ENCODE results near the gene PLAAT5. TPM values are rescaled to one million over a fixed set of nuclear protein-coding genes. Genes with fewer than 3 reads are reported as not detected.

PLAAT5 gene
- total RNA-seq, 1 donor, result 0.18 TPM

DNA sequence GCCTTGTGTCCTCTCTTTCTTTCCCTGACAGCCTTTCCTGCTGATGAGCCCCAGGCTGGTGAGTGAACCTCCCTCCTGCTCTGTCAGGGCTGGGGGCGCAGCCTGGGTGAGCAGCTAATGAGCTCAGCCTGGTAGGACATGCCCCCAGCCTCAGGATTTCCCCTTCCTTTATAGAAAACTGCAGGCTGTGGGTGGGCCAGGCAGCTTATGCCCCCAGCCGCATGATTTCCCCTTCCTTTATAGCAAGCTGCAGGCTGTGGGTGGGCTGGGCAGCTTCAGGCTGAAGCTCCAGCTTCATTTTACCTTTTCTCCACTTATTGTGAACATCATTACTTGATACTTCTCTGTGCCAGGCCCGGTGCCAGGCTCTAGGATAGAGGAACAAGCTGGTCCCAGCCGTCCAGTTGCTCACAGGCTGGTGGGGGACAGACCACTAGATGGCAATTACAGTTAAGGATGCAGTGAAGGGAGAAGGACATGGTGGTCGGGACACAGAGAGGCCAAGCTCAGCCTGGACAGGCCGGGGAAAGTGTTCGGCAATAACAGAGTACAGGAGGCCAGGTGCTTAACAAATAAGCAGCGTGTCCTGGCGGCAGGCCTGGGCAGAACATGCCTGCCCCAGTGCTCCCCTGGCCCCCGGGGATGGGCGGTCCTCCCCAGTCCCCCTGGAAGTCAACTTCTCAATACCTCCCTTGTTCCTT lies 20.2 kb upstream of the PLAAT5 start:
- DNase-seq (ENCODE audit: low read depth), result no peak
- TF ChIP-seq, protein P1, sequence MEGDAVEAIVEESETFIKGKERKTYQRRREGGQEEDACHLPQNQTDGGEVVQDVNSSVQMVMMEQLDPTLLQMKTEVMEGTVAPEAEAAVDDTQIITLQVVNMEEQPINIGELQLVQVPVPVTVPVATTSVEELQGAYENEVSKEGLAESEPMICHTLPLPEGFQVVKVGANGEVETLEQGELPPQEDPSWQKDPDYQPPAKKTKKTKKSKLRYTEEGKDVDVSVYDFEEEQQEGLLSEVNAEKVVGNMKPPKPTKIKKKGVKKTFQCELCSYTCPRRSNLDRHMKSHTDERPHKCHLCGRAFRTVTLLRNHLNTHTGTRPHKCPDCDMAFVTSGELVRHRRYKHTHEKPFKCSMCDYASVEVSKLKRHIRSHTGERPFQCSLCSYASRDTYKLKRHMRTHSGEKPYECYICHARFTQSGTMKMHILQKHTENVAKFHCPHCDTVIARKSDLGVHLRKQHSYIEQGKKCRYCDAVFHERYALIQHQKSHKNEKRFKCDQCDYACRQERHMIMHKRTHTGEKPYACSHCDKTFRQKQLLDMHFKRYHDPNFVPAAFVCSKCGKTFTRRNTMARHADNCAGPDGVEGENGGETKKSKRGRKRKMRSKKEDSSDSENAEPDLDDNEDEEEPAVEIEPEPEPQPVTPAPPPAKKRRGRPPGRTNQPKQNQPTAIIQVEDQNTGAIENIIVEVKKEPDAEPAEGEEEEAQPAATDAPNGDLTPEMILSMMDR (IDR thresholded peaks at IDR 0.05; ENCODE audit: insufficient read depth, low read length), result no peak
- no peak overlapping the region for H3K4me3 ChIP-seq (ENCODE audit: low read depth, low read length)

DNA sequence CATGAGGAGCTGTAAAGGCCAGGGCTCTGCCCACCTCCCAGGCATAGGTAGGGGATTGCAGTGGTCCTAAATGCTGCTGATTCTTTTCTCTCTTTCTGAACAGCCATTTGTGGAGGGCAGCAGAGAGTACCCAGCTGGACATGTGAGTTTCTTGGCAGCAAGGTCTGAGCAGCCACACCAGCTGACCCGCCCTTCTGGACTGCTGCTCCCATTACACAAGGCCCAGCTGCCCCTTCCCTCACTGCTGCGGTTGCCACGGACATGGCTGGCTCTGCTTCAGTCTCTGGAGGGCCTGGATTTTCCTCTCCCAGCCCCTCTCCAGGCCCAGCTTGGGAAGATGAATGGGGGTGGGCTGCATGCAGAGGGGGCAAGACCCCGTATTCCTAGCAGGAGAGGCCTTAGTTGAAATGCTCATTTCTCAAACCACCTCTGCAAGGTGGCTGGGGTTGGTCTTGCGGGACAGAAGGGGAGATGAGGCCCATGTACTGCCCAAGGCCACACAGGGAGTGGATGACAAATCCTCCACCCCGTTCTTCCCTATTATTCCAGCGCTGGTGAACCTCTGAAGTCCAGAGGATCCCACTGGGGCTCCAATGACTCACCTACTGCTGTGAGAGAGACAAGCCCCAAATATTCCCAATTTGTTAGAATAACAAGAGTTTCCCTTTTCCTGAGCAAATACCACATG lies 19.5 kb upstream of the PLAAT5 start:
- no peak overlapping the region for H3K4me3 ChIP-seq (ENCODE audit: low read depth, low read length)
- DNase-seq (ENCODE audit: low read depth), result peak; percentile 77
- TF ChIP-seq, protein P1 (IDR thresholded peaks at IDR 0.05; ENCODE audit: insufficient read depth, low read length), result peak; percentile 26

DNA sequence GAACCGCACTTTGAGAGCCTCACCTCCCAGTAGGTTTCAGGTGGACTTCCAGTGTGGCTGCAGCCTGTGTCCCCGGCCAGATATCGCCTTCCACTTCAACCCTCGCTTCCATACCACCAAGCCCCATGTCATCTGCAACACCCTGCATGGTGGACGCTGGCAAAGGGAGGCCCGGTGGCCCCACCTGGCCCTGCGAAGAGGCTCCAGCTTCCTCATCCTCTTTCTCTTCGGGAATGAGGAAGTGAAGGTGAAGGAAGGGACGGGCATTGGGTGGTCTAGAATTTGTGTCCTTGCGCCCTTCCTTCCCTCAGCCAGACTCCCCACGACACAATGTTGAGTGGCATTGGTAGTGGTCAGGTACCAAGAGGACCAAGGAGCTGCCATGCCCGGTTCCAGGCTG lies 17.8 kb upstream of the PLAAT5 start:
- DNase-seq (ENCODE audit: low read depth), result no peak
- TF ChIP-seq, protein P1 (IDR thresholded peaks at IDR 0.05; ENCODE audit: insufficient read depth, low read length), result no peak
- no peak overlapping the region for H3K4me3 ChIP-seq (ENCODE audit: low read depth, low read length)

DNA sequence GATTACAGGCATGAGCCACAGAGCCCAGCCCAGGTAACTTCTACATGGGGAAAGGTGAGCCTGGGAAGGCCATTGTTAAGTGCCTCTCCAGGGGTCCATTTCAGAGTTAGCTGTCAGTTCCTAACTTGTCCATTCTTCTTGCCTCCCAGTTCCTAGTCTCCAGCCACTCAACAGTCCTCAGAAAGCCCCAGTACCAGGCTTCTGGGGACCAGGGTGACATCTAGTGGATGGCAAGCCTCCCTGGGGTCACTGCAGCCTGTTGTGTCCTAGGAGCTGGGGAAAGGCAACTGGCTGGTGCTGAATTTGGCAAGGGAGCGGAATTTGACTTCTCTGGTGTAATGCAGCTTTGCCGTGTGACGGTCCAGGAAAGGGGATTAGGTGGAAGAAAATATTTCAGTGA lies 17.0 kb upstream of the PLAAT5 start:
- no peak overlapping the region for H3K4me3 ChIP-seq (ENCODE audit: low read depth, low read length)
- no peak for DNase-seq (ENCODE audit: low read depth)
- TF ChIP-seq, protein P1 (IDR thresholded peaks at IDR 0.05; ENCODE audit: insufficient read depth, low read length), result no peak

DNA sequence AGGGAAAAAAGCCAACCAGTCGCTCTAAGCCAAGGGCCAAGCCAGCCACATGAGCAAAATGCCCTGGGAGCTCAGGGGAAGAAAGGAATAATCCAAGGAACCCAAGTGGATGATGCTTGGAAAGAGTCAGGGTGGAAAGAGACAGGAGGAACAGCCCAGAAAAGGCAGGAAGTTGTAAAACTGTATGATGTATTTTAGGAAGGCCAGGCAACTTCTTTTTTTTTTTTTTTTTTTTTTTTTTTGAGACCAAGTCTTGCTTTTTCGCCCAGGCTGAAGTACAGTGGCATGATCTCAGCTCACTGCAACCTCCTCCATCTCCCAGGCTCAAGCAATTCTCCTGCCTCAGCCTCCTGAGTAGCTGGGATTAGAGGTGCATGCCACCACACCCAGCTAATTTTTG lies 16.5 kb upstream of the PLAAT5 start:
- TF ChIP-seq, protein P1 (IDR thresholded peaks at IDR 0.05; ENCODE audit: insufficient read depth, low read length), result no peak
- H3K4me3 ChIP-seq (ENCODE audit: low read depth, low read length), result no peak overlapping the region
- no peak for DNase-seq (ENCODE audit: low read depth)

DNA sequence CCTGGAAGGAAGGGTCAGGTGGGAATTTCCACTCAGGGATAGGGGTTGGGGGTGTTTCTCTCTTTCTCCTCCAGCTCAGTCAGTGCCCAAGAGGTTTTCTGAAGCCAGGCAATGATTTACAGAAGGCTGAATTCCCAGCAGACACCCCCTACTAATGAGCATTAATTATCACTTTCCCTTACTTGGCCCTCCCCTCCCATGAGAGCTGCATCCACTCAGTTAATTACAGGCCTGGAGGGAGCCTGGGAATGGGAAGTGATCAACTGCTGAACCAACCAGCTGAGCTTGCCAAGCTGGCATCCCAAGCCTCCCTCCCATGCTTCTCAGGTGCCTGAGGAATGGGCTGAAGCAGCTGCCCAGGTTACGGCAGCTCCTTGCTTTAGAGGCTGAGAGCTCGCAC lies 15.9 kb upstream of the PLAAT5 start:
- no peak overlapping the region for H3K4me3 ChIP-seq (ENCODE audit: low read depth, low read length)
- TF ChIP-seq, protein P1 (IDR thresholded peaks at IDR 0.05; ENCODE audit: insufficient read depth, low read length), result no peak
- no peak for DNase-seq (ENCODE audit: low read depth)

Measured in fibroblast of the aortic adventitia (primary cell).